NOMO-1 treated with dmso at 0.1 percent for 144 hours (cell line): Measurements from ENCODE around the gene TH.

Source experiments
- DNase-seq: peaks from one replicate; lab custom pipeline; 2025; ENCODE audit not compliant: unreplicated experiment; lab: John Stamatoyannopoulos, UW

TH gene

GRCh38 chr11:2209370-2209801, 37.8 kb upstream of the TH start:
- DNase-seq, result no peak

GRCh38 chr11:2208691-2209369, 37.2 kb upstream of the TH start:
- no peak for DNase-seq

GRCh38 chr11:2207773-2208621, 36.4 kb upstream of the TH start:
- DNase-seq, result no peak

GRCh38 chr11:2207212-2207611, 35.6 kb upstream of the TH start:
- no peak for DNase-seq

GRCh38 chr11:2205981-2206690, 34.5 kb upstream of the TH start:
- no peak for DNase-seq

GRCh38 chr11:2205214-2205720, 33.7 kb upstream of the TH start:
- DNase-seq, result no peak

- DNase-seq, result no peak
Observed at GRCh38 chr11:2204361-2205213, 33.0 kb upstream of the TH start.

GRCh38 chr11:2203440-2204259, 32.0 kb upstream of the TH start:
- DNase-seq, result no peak

GRCh38 chr11:2202900-2203439, 31.4 kb upstream of the TH start:
- no peak for DNase-seq

- no peak for DNase-seq
Observed at GRCh38 chr11:2202071-2202899, 30.7 kb upstream of the TH start.

GRCh38 chr11:2201542-2201941, 29.9 kb upstream of the TH start:
- no peak for DNase-seq

- DNase-seq, result no peak
Observed at GRCh38 chr11:2200957-2201519, 29.4 kb upstream of the TH start.

- no peak for DNase-seq
Observed at GRCh38 chr11:2200536-2200935, 28.9 kb upstream of the TH start.

GRCh38 chr11:2199466-2200341, 28.1 kb upstream of the TH start:
- no peak for DNase-seq

- no peak for DNase-seq
Observed at GRCh38 chr11:2198621-2199365, 27.2 kb upstream of the TH start.

GRCh38 chr11:2197771-2198520, 26.3 kb upstream of the TH start:
- no peak for DNase-seq
